GM18907 (cell line): ENCODE data around the gene IFNA2.
A peak's percentile ranks its signal among the peaks of the same experiment; 100 is the strongest.
"Not testable (repeated sequence)": the region's sequence is repeated elsewhere in the genome, so short reads cannot be mapped to it uniquely, and the experiment has no call there.

Source experiments
- ATAC-seq: cut with Tn5 transposase; IDR thresholded peaks from one replicate; pipeline ENCODE4 v1.9.1; 2021; ENCODE audit warnings: mild to moderate bottlenecking, moderate library complexity; ENCODE audit not compliant: unreplicated experiment

The IFNA2 gene

GRCh38 chr9:21385131-21385670 lies at the start of gene IFNA2:
Gene IFNA2, minus strand, starts transcription at chr9:21385398. Its CDS starts 69 bp downstream, at chr9:21385329.
- peak; percentile 20 for ATAC-seq

DNA sequence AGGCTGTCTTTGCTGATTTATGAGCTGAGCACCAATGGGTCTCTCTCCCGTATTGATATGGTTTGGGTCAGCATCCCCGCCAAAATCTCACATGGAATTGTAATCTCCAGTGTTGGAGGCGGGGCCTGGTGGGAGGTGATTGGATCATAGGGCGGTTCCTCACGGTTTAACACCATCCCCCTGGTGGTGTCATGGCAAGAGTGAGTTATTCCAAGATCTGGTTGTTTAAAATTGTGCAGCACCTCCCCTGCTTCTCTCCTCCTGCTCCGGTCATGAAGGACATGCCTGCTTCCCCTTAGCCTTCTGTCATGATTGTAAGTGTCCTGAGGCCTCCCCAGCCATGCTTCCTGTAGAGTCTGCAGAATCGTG lies 49.8 kb upstream of the IFNA2 start:
- ATAC-seq: not testable (repeated sequence)

DNA sequence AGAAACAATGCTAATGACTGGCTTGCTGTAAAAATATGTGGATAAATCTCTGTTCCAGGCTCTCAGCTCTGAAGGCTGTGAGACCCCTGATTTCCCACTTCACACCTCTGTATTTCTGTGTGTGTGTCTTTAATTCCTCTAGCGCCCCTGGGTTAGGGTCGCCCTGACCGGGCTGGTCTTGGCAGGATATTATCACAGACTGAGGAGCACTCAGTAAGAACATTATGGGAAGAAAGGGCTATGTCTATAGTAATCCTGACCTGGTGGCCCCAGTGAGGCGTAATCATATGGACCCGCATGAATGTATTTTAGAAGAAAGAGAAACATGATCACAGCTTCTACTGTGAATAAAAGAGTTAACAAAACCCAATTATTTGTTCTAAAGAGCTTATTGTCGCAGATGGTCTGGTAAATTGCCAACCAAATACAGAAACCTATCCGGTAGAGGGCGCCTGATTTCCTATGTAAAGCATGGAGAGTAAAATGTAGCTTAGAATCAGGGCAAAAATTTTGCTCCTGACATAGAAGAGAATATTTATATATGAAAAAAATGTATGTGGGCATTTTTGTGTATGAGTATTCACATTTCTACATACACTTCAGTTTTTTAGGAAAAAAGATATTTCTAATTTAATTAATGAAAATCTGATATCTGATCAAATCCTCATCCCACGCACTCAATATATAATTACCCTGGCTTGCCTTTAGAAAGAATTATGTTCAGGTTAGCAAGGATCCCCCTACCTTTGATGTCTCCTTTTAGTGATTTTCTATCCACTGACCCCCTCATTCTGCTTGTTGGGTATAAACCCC lies 49.2 kb upstream of the IFNA2 start:
- peak; percentile 39 for ATAC-seq

- ATAC-seq: peak; percentile 64
These were observed 47.7 kb upstream of the IFNA2 start for GRCh38 chr9:21432672-21433425.

GRCh38 chr9:21429191-21429590 lies 44.0 kb upstream of the IFNA2 start:
- ATAC-seq: no peak

DNA sequence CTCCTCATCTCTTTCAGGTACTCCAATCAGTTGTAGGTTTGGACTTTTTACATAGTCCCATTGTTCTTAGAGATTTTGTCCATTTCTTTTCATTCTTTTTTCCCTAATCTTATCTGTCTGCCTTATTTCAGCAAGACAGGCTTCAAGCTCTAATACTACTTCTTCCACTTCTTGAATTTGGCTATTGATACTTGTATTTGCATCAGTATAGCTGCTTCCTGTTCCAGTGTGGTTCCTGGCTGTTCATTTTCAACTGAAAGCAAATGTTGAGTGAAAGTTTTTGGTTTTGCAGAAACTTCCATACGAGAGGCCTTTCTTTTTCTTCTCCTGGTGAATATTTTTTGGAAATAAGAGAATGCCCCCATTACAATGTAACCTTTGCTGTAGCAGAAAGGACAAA lies 43.0 kb upstream of the IFNA2 start:
- no peak for ATAC-seq

- ATAC-seq: no peak
These were observed 30.5 kb upstream of the IFNA2 start for GRCh38 chr9:21415493-21416267.

- no peak for ATAC-seq
These were observed 29.2 kb upstream of the IFNA2 start for GRCh38 chr9:21414220-21414940.

DNA sequence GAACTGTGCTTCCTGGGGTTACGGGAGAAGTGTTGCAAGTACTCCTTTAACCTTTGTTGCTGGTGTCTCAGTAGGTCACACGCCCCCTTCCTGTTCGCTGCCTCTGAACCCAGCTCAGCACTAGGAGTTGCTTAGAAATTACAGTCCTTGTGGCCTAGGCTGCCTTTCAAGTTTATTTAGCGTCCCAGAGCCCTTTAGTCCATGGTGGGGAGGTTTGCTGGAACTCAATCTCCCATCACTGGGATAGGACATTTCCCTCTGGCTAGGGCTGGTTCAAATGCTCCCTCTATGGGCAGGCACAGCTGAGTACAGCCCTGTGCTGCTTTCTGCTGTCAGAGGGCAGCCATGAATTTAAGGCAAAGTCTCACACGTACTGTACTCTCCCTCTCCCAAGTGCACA lies 28.4 kb upstream of the IFNA2 start:
- ATAC-seq: no peak

- ATAC-seq: no peak
These were observed 28.0 kb upstream of the IFNA2 start for GRCh38 chr9:21413151-21413550.

DNA sequence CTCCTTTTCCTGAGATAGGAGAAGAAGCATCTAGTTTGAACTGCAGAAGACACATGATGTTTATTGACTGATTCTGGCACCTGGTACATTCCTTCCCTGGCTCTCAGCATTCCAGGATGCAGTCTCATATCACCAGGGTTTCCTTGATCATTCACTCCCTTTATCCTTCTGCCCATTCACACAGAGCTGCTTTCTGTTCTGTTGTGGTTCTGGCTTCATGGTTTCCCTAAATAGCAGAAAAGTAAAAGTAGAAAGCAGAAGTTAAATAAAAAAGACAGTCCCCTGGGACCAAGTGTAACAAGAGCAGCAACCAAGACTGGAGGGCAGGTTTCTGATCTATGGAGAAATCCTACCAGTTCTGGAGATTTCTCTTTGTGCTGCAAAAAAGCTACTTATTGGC lies 26.9 kb upstream of the IFNA2 start:
- peak; percentile 53 for ATAC-seq

DNA sequence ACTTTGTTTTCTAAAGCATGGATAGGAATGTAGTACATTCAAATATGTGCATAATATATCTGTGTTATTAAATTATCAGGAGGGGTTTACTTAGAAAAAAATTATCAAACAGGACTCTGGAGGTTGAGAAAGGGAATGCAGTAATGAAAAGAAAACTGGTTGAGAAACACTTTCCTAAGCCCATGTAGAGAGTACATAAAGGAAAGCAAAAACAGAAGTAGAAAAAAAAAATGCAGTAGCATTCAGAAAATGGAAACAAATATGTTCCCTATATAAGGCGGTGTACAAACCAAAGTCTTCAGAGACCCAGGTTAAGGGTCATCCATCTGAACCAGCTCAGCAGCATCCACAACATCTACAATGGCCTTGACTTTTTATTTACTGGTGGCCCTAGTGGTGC lies 23.6 kb upstream of the IFNA2 start, which contains the start of gene IFNA8:
Gene IFNA8, plus strand, starts transcription at position 301 of the 400 bp plus-strand sequence. Its CDS starts 60 bp downstream, at position 361.
- ATAC-seq: no peak

DNA sequence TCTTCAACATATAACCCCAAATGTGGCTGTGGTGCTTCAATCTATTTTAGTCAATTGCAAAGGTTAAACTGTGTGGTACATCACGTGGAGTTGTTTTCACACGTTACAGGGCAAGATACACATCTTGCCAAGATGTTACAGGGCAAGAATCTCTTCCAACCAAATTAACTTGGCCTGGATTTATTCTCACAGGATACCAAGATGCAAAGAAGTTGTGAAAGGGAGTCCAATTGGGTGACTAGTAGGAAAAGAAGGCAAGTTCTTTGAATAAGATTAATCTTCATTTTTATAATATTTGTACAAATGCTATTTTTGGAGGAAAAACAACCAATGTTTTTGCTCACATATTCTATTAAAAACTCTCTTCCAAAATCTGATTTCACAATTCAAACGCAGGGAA lies 18.9 kb upstream of the IFNA2 start:
- ATAC-seq: no peak

- peak; percentile 86 for ATAC-seq
These were observed 17.4 kb upstream of the IFNA2 start for GRCh38 chr9:21402386-21403251.

DNA sequence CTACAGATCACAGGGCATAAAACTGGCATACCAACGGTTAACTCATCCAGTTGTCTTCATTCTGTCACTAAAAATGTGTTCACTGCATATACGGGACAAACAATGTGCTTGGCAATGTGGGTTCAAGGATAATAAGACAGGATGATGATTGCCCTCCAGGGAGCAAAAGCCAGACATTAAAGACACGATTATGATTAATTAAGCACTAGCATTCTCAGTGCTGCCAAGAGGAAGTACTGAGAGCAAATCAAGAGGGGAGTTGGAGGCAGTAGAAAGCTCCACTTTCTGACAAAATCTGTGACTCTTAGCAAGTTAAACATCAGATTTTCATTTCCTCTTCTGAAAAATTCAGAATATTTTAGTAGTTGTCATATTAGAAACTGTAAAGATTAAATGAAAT lies 14.8 kb upstream of the IFNA2 start:
- no peak for ATAC-seq

GRCh38 chr9:21398955-21399489 lies 13.8 kb upstream of the IFNA2 start:
- no peak for ATAC-seq

DNA sequence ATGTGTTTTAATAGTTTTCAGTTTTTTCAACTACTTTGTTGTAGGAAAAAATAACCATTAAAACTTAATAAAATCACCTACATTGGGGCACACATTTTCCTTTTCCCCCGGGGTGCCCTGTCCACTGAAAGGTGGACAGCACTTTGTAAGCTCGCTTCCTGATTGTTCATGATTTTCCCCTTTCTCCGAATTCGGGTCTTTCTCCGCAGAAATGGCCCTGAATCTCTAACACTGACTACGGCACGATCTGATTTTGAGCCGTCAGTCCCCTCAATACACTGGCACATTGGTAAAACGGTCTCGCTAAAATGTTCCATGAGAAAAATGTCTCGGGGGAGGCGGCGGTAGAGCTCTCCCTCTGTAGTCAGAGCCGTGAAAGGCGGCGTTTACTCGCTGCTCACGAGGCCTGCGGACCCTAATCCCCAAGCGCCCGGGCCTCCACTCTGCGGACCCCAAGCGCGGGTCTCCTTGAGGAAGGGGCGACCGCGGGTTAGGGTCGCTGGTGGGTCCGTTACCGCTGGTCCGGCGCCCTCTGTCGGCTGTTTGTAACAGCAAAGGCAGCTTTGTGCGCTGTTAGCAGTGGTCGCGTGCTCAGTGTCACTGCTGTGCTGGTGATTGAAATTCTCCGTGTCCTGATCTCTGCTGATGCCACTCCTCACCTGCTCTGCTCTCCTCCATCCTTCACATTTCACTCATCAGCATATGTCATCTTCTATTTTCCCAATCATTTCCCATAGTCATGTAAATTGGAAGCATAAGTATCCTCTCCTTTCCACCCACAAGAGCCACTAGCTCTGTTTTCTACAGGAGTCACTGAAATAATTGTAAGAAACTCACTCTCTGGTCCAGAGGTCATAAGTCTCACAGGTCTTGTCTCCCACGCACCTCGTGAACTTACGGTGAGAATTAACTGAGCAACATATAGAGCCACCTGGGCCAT lies 10.8 kb upstream of the IFNA2 start:
- peak; percentile 76 for ATAC-seq

- peak; percentile 85 for ATAC-seq
These were observed 7.1 kb upstream of the IFNA2 start for GRCh38 chr9:21392270-21392669.
